ENCODE data around the gene CD247.

The CD247 gene

DNA sequence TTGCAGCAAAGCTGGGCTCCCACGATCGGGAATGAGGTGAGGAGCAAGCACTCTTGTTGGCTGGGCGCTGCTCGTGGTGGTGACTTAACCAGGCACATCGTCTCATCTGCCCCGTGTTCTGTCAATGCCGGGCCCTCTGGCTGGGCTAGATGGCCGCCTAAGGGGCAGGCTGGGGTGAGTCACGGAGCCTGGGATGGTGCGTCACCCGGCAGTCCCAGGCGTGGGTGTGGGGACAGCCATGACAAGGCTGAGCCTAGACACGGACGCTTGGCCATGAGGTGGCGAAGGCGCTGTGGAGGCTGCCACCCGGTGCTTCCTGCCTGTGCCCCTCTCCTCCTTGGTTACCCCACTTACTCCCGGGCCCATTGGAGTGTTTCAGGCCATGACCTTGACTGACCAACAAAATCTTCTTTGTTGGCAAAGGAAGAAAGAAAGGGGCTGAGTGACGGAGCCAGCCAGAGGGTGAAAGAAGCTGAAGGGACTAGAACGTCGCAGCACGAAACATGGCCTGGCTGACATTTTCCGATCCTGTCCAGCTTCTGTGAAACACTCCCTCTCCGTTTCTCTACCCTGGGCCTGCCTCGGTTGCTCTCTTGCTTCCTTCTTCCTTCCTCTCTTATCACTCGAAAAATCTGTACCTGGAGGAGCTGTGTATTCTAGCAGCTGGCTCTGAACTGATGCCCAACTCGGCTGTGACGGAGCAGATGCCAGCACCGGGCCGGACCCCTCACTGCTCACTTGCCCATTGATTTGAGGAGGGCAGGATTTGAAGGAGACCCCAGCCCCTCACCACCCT is 596 bp downstream of the CD247 start:
- Histone ChIP-seq H3K9me3 (replicated peaks; ENCODE audit: insufficient read depth, low read length) (no peaks in the 10 kb centered on the region), H3K4me3 (ENCODE audit: low read length) (no peak overlapping the region), H3K9me2 (replicated peaks; ENCODE audit: insufficient read depth, low read length) (no peaks in the 10 kb centered on the region), H3K27me3 (replicated peaks; ENCODE audit: insufficient read depth, low read length) (no peaks in the 10 kb centered on the region), H3K4me1 (ENCODE audit: low read length) (0 out of 2 replicates have a peak, but pooled peaks cover 4% of the 10 kb centered on the region), H3K79me2 (ENCODE audit: low read length) (no peaks in the 10 kb centered on the region), H3F3A (ENCODE audit: insufficient read depth, low read length) (no peaks in the 10 kb centered on the region), H3K4me2 (ENCODE audit: low read depth, low read length) (peak overlapping the region; percentile 3; the same call in 1 of the 2 replicates), H2AFZ (ENCODE audit: low read length) (no peak overlapping the region), H4K20me1 (ENCODE audit: insufficient read depth, low read length) (no peaks in the 10 kb centered on the region), H3K9ac (ENCODE audit: low read length) (no peak overlapping the region), H3K27ac (ENCODE audit: low read length) (no peak overlapping the region), H3K36me3 (replicated peaks; ENCODE audit: insufficient read depth, low read length) (no peaks in the 10 kb centered on the region)
- DNase-seq, result no peak
- TF ChIP-seq EZH2 (optimal IDR thresholded peaks at IDR 0.05; ENCODE audit: low read depth, low read length) (no peak), EZH2phosphoT487 (IDR thresholded peaks at IDR 0.05; ENCODE audit: low read length) (no peak)
- TF ChIP-seq, protein P1, sequence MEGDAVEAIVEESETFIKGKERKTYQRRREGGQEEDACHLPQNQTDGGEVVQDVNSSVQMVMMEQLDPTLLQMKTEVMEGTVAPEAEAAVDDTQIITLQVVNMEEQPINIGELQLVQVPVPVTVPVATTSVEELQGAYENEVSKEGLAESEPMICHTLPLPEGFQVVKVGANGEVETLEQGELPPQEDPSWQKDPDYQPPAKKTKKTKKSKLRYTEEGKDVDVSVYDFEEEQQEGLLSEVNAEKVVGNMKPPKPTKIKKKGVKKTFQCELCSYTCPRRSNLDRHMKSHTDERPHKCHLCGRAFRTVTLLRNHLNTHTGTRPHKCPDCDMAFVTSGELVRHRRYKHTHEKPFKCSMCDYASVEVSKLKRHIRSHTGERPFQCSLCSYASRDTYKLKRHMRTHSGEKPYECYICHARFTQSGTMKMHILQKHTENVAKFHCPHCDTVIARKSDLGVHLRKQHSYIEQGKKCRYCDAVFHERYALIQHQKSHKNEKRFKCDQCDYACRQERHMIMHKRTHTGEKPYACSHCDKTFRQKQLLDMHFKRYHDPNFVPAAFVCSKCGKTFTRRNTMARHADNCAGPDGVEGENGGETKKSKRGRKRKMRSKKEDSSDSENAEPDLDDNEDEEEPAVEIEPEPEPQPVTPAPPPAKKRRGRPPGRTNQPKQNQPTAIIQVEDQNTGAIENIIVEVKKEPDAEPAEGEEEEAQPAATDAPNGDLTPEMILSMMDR (IDR thresholded peaks at IDR 0.05; ENCODE audit: low read length), result no peak

DNA sequence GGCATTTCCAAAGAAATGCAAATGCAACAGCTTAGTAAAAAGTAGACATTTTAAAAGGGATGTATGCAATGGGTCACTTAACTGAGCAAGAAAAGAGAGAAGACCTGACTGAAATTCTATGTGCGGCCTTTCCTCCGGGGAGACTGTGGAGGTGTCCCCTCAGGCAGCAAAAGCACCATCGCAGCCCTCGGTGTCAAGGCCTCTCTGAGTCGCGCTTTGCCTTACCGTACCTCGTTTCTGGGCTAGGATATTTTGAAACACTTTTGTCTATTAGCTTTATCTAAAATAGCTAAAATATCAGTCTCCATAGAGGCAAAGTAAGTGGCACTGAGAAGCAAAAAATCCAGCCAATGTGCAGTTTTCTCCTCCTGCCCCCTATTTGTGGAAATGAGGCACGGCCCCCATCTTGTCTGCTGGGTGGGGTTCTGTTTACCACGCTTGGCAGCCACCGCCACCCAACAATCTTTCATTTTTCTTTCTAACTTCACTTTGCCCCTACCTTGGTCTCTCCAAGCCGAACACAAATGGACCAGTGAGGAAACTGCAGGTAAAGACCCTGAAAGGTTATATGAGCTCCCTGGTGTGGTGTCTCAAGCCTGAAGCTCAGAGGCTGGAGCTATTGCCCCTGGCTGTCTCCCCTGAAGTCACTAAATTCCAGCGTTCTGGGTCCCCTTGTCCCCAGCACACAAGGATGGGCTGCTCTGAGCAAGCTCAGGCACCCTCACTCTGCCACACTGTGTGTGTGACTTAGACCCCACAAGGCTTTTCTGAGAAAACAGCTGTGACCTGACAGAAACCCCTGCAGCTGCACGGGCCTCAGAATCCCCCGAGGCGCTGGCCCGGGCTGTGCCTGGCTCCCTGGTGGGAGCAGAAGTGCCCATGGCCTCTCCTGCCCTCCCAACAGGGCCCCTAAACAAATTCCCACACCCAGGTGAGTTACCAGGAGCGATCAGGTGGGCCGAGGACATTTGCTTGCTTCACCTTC is 1.6 kb downstream of the CD247 start:
- Histone ChIP-seq H3K4me2 (ENCODE audit: low read depth, low read length) (no peak overlapping the region), H3K9me2 (replicated peaks; ENCODE audit: insufficient read depth, low read length) (no peaks in the 10 kb centered on the region), H3K9me3 (replicated peaks; ENCODE audit: insufficient read depth, low read length) (no peaks in the 10 kb centered on the region), H2AFZ (ENCODE audit: low read length) (no peak overlapping the region), H3K79me2 (ENCODE audit: low read length) (no peaks in the 10 kb centered on the region), H3K36me3 (replicated peaks; ENCODE audit: insufficient read depth, low read length) (no peaks in the 10 kb centered on the region), H3F3A (ENCODE audit: insufficient read depth, low read length) (no peaks in the 10 kb centered on the region), H3K27ac (ENCODE audit: low read length) (no peak overlapping the region), H4K20me1 (ENCODE audit: insufficient read depth, low read length) (no peaks in the 10 kb centered on the region), H3K9ac (ENCODE audit: low read length) (no peak overlapping the region), H3K4me1 (ENCODE audit: low read length) (0 out of 2 replicates have a peak, but pooled peaks cover 4% of the 10 kb centered on the region), H3K4me3 (ENCODE audit: low read length) (no peak overlapping the region), H3K27me3 (replicated peaks; ENCODE audit: insufficient read depth, low read length) (no peaks in the 10 kb centered on the region)
- no peak for DNase-seq
- TF ChIP-seq, protein P1 (IDR thresholded peaks at IDR 0.05; ENCODE audit: low read length), result no peak
- TF ChIP-seq EZH2phosphoT487 (IDR thresholded peaks at IDR 0.05; ENCODE audit: low read length), result no peak
- no peak for TF ChIP-seq EZH2 (optimal IDR thresholded peaks at IDR 0.05; ENCODE audit: low read depth, low read length)

DNA sequence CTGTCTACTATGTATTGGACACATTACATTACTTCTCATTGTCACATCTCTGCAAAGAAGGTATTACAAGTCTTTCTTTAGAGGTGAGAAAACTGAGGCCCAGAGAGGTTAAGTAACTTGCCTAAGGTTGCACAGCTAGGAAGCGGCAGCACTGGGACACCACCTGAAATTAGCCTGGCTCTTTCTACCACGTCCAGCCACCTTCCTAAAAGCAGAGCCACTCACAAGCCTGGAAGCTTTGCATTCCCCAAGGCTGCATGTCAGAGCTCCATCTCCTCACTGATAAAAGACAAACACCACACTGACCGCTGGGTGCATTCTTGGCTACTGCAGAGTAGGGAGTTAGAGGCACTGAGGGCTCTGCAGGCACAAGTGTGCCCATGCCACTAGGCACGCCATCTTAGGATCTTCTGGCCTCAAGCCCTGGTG is 2.4 kb downstream of the CD247 start:
- H3K27ac ChIP-seq (ENCODE audit: low read length), result no peak overlapping the region

More for the DNA sequence above, 2.4 kb downstream of the CD247 start:
- DNase-seq, result no peak
- H3K4me3 ChIP-seq (ENCODE audit: low read length), result no peak overlapping the region
- H3F3A ChIP-seq (ENCODE audit: insufficient read depth, low read length), result no peaks in the 10 kb centered on the region
- no peaks in the 10 kb centered on the region for H3K36me3 ChIP-seq (replicated peaks; ENCODE audit: insufficient read depth, low read length)
- no peaks in the 10 kb centered on the region for H3K79me2 ChIP-seq (ENCODE audit: low read length)
- TF ChIP-seq, protein P1 (IDR thresholded peaks at IDR 0.05; ENCODE audit: low read length), result no peak
- TF ChIP-seq EZH2 (optimal IDR thresholded peaks at IDR 0.05; ENCODE audit: low read depth, low read length), result no peak
- no peak for TF ChIP-seq EZH2phosphoT487 (IDR thresholded peaks at IDR 0.05; ENCODE audit: low read length)
- no peaks in the 10 kb centered on the region for H4K20me1 ChIP-seq (ENCODE audit: insufficient read depth, low read length)
- no peaks in the 10 kb centered on the region for H3K27me3 ChIP-seq (replicated peaks; ENCODE audit: insufficient read depth, low read length)
- no peak overlapping the region for H3K9ac ChIP-seq (ENCODE audit: low read length)
- no peak overlapping the region for H3K4me2 ChIP-seq (ENCODE audit: low read depth, low read length)
- no peaks in the 10 kb centered on the region for H3K9me3 ChIP-seq (replicated peaks; ENCODE audit: insufficient read depth, low read length)
- no peak overlapping the region for H2AFZ ChIP-seq (ENCODE audit: low read length)
- 0 out of 2 replicates have a peak, but pooled peaks cover 4% of the 10 kb centered on the region for H3K4me1 ChIP-seq (ENCODE audit: low read length)
- H3K9me2 ChIP-seq (replicated peaks; ENCODE audit: insufficient read depth, low read length), result no peaks in the 10 kb centered on the region
